ENCODE results near the gene GRHL1.
"Not testable (repeated sequence)": the region's sequence is repeated elsewhere in the genome, so short reads cannot be mapped to it uniquely, and the experiment has no call there.

GRHL1 gene, protein sequence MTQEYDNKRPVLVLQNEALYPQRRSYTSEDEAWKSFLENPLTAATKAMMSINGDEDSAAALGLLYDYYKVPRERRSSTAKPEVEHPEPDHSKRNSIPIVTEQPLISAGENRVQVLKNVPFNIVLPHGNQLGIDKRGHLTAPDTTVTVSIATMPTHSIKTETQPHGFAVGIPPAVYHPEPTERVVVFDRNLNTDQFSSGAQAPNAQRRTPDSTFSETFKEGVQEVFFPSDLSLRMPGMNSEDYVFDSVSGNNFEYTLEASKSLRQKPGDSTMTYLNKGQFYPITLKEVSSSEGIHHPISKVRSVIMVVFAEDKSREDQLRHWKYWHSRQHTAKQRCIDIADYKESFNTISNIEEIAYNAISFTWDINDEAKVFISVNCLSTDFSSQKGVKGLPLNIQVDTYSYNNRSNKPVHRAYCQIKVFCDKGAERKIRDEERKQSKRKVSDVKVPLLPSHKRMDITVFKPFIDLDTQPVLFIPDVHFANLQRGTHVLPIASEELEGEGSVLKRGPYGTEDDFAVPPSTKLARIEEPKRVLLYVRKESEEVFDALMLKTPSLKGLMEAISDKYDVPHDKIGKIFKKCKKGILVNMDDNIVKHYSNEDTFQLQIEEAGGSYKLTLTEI

DNA sequence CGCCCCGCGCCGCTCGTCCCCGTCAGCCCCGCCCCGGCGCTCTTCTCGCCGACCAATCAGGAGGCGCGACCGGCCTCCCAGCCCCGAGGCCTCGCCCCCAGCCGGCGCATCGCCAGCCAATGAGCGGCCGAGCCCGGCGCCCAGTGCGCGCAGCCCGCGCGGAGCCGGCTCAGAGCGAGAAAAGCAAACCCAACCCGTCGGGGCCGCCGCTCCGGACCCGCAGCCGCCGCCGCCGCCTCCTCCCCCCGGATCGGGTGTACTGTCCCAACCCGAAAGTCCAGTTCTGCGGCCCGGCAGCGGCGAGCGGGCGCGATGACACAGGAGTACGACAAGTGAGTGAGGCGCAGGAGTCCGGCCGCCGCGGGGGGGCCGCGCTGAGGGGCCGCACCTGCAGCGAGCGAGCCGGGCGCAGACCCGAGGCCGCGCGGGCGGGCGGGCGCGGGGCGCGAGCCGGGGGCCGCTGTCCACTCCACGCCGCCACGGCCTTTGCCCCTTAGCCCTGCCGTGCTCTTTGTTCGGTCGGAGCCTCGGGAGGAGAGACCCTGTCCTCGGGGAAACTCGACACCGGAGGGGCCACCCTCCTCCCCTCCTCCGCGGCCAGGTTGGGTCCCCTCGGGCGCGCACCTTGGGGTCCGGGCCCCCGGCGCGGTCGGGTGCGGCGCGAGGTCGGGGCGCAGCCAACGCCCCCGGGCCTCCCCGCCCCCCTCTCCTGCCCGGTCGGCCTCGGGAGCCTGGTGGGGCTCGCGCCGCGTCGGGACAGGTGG is at the start of gene GRHL1:
Gene GRHL1 (plus strand): TSS at position 172 of the 764 bp plus-strand sequence. CDS start 141 bp downstream, at position 313.
- DNase-seq: peak; percentile 85

DNA sequence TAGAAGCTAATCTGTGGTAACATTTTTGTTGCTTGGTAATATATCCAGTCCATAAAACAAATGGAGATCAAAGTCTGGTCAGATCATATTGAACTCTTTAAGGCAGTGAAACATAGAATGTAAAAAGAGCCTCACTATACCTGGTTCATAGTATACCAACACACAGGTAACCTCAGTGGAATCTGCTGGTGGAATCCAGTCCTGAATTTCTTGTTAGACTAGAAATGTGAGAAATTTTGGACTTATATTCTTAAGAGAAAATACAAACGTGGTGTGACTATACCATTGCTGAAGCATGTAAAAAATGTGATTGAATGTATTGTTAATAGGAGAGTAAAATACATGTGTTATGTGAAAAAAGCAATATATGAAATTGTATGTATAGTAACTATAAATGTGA is 46.1 kb upstream of the GRHL1 start:
- no peak for DNase-seq

DNA sequence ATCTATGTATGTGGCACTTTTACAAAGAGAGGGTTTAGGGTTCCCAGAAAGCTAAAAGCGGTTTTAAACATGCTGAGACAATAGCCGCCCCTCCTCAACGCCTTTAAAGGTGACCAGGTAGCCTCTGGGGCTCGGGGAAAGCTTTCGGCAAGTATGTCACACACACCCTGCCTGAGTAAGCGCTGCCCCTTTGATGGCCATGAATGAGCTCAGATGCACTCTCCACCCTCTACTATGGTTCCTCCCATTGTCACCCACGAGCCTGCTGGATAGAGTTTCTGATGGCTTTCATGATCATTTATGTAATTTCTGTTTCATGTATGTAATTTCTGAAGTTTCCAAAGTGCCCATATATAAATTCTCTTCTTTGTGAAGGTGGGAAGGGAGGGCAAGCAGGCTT is 44.1 kb upstream of the GRHL1 start:
- DNase-seq: no peak

DNA sequence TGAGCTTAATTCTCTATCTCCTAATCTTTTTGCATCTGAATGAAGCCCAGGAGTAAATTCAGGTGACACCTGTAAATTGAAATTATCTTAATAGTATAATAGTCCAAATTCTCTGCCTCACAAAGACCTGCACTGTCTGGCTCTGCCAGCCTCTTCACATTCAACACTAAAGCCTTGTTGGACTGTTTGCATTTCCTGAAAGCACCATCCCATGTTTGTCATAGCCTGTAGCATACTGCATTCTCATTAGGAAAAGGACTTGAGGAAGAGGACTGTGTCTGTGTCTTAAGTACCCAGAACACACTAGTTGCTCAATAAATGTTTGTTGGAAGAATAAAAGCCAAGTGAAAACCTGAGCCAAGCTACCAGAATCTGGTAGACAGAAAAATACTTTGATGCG is 42.9 kb upstream of the GRHL1 start:
- DNase-seq: no peak

DNA sequence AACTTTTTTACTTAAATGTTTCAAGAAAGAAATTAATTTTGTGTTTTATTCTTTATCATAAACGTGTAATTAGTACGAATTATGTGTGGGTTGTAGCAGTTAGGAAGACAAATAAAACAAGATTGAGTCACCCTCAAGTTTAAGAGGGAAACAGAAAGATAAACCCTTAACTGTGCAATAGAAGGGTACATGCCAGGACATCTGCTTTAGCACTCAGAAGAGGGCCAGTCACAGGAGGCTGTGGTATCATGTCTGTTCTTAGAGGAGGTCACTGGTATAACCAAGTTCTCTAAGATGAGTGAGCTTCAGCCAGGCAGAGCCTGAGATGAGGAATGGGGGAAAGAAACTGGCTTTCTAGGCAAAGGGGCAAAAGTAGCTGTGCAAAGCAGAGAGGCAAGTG is 42.4 kb upstream of the GRHL1 start:
- no peak for DNase-seq

DNA sequence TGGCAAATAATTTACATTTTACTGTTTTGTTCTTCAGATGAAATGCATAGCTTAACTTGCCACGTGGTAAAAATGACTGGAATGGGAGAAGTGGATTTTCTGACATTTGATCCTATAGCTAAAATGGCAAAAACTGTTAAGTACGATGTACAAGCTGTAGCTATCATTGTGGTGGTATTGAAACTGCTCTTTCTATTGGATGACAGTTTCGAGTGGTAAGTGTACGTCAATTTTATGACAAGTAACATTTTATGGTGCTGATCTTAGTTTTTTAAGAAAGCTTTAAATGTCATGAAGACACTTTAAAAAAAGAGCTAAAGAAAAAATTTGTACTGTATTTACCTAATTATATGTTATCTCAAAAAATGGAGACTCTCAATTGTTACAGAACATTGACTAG is 40.8 kb upstream of the GRHL1 start:
- DNase-seq: no peak

DNA sequence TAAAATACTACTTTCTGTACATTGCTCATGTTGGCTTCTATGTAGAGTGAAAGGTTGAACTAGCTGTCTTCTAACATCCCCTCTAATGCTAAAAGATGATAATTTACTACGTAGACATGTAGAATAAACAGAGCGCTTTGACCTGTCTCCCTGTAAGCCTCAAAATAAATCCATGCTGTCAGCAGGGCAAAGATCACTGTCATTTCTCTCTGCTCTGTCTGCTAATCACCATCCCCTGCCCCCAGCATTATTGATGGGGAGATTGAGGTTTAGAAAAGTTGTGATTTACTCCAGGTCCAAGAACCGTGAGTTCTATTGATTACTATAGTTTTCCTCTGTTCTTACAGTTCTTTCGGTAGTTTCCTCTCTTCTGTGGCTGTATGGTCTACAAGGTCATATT is 39.0 kb upstream of the GRHL1 start:
- no peak for DNase-seq

DNA sequence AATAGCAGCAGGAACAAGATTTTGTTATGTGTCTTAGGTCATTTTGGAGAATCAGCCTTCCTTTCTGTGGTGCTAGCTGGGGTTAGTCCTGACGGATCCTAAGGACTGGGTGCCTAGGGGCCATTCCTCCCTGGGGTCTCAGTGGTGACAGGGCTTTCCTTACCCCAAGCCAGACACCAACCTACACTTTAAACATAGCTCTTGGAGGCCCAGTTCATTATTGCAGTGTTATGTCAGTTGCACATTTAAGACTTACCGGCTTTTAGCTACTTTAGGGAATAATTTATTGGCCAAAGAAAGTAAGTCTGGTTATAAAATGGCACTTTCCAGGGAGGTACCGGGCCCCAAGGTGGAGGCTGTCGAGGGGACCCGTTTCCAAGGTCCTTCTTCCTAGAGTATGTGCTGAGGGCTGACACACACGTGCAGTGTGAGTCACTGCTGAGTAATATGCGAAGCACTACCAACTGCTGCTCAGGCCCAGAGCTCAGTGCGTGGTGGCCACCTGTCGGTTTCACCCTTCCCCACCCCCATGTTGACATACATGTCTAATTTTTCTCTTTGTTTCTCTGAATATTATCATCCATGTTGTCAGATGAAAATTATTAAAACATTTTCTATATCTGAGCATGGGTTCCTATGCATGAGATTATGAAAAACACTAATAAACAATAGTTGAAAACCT is 37.0 kb upstream of the GRHL1 start:
- DNase-seq: no peak

DNA sequence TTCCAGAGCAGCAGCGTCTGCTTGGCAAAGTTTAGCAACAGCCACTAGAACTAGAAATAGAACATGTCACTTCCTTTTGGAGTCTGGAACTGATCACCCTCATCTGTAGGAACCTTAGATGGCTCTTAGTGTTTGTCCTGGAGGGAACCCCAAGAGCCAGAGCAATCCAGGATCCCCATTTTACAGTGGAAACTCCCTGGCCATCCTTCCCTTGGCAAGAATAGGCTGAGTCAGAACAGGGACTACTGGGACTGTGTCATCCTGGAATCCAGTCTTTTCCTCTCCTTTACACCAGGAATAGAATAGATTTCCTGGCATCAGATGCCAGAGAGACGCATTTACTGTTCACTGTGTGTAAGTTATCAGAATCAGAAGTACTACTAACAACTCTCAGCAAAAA is 33.2 kb upstream of the GRHL1 start:
- no peak for DNase-seq

DNA sequence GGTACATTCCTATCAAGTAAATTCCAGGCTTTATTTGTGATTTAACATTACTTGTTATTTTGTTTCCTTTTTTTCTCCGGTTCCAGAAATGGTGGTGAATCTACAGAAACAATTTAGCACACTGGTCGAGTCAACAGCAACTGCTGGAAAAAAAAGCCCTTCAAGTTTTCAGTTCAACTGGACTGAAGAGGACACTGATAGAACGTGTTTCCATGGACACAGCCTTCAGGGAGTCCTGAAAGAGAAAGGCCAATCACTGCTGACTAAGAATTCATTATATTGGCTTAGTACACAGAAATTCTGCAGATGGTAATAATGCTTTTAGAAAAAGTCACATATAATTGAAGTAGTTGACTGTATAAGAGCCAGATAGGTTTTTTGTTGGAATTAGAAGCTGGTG is 32.0 kb upstream of the GRHL1 start:
- DNase-seq: no peak

DNA sequence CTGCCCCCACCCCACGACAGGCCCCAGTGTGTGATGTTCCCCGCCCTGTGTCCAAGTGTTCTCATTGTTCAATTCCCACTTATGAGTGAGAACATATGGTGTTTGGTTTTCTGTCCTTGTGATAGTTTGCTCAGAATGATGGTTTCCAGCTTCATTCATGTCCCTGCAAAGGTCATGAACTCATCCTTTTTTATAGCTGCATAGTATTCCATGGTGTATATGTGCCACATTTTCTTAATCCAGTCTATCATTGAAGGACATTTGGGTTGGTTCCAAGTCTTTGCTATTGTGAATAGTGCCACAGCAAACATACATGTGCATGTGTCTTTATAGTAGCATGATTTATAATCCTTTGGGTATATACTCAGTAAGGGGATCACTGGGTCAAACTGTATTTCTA is 24.5 kb upstream of the GRHL1 start:
- not testable (repeated sequence) for DNase-seq

DNA sequence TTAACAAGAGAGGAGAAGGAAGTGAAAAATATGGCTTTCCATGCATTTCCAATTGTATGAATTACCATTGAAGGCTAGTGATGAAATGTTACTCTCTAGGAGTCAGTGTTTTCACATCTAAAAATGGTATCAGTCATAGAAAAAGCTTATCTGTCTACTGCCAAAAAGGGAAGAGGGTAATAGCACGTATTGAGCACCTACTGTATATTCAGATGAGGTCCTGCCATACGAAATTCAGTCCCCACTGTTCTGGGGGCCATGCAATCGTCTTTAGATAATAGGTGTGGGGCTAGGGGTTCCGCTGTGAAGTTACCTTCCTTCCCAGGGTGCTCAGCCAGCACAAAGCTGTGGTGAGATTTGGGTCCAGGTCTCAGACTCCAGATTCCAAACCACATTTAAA is 14.2 kb upstream of the GRHL1 start:
- DNase-seq: no peak

DNA sequence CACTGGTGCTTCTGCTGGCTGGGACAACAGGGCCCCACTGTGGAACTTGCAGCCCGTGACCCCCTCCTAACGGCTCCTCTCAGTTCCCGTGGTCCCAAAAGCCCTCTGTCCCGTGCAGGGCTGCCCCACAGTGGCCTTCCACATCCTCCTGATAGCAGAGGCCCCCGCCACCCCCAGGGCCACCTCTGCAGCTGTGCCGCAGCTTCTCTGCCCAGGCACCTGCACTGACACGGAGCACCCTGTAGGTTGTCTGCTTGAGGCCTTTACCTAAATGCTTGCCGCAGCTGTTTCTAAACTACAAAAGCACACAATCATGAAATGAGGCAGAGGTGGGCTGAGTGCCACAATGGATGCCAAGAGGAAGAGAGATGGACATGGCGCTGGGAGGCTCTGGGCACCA is 13.5 kb upstream of the GRHL1 start:
- no peak for DNase-seq

DNA sequence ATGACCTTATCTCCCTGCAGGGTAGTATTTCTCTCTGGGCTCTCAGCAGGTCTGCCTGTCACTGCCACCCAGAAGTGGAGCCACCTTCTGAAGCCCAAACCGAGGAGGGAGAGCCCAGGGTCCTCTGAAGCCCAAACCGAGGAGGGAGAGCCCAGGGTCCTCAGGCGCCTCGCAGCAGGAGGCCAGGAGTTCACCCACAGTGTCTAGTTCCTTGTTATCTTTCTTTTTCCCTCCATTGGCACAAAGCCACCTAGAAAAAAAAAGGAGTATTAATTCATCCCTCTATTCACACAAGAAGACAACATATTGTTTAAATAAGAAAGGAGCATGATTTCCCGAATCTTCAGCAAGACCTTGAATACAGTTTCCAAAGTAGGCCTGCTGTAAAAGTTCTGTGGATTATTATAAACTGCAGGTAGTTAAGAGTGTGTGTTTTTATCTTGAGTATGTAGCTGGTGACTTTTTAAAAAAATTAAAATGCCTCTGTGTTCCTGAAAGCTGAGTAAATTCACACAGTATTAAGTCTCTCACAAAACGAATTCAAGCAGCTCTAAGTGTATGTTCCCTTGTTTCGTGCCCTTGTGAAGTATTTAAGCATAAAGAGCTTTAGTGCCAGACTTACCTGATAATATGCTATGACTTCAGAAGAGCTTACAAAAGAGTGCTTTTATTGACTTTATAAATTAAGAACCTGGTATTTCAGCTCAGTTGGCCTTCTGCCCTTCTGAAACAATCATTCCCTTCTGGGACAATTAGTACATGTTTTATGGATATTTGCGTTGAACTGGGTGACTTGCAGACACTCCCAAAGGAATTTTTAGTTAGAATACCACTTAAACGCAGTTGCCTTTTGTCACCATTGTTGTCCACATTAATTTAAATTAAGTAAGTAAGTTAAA is 11.7 kb upstream of the GRHL1 start:
- DNase-seq: no peak

DNA sequence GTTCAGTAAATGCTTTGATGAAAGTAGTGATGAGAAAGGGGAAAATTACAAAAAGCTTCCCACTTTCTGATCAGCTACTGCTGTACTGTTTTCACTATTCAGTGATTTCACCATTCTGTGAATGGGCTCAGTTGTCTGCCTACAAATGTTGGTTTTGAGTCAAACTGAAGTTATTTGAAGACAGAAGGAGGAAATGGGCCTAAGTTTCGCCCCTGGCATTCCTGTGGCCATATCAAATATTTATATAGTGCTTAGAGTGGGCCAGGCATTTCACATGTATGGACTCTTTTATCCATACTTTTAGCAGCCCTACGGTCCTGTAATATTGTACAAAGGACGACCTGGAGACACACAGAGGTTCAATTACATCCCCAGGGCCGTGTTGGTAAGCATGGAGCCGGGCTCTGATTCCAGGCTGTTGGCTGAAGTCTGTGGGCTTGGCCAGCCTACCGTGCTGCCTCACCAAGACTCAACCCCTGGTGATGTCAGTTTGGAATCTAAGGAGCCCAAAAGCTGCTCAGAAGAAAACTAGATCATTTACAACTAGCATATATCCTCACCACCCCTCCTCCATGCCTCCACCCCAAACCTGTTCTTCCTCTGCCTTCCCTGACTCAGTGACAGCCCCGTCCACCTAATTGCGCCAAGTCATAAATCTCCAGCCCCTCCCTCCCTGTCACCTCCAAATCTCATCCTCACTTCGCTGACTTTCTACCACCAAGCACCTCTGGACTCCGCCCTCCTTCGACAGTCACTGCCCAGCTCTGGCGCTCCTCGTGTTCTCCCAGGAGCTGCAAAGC is 10.1 kb upstream of the GRHL1 start:
- DNase-seq: no peak

DNA sequence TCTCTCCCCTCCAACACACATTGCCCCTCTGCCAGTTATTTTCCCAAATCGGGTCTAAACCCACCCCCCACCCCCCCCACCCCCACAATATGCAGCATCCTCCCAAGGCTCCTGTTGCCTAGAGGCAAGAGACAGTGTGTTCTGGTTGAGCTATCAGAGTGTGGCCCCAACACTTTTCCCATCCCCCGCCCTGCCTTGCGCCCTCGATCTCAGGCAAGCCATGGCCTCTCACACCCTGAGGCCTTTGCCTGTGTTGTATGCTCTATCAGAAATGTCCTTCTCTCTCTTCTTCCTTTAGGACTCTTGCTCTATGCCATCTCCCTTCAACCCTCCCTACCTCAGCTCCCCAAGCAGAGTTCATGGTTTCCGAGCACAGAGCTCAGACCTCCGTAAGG is 9.5 kb upstream of the GRHL1 start:
- no peak for DNase-seq

DNA sequence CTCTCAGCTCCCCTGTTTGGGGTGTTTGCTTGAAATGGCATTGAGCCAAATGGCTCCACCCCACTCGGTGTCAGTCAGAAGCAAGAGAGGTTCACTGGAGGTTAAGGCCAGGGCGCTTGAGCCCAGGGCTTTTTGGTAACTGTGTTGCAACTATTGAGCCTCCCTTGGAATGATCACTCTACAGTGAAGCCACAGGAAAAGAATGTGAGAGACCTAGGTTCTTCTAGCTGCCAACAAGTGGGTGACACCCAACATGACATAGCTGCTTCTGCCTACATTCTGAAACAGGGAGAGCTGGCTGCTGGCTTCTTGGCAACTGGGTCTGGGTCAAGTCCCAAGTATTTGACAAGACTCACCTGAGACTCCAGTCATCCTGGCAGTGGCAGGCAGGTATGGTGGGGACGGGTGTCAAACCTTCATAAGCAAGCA is 7.1 kb upstream of the GRHL1 start:
- DNase-seq: no peak

DNA sequence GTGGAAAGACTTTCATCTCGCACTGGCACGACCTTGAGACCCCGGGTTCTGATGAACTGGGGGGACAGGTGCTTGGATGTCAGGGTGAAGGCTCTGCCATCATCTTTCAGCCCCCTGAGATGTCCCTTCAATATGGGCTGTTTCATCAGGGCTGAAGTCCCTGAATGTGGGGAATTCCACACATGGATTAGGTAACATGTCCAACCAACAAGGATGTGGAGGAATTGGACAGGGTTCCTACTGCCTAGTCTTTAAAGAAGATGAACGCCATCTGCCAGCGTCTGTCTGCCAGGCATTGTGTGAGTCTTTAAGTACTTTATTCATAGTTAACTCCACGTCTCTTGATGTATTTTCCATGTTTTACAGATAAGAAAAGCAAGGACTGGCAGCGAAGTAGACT is 5.9 kb upstream of the GRHL1 start:
- no peak for DNase-seq

DNA sequence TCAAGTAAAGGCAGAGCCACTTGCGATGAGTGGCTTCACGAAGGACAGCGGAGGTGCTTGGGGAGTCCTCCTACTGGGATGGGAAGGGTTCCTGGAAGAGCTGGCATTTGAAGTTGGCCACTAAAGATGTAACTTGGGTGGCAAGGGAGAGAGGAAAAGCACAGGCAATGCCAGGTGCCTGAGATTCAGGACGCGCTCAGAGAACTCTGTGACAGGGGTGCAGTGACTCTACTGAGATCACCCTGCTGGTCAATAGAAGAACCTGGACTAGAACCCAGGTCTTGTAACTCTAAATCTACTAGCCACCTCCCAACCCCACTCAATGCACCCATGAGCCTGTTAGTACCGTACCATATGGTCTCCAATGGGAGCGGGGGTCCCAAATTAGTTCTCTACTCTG is 5.4 kb upstream of the GRHL1 start:
- DNase-seq: no peak

DNA sequence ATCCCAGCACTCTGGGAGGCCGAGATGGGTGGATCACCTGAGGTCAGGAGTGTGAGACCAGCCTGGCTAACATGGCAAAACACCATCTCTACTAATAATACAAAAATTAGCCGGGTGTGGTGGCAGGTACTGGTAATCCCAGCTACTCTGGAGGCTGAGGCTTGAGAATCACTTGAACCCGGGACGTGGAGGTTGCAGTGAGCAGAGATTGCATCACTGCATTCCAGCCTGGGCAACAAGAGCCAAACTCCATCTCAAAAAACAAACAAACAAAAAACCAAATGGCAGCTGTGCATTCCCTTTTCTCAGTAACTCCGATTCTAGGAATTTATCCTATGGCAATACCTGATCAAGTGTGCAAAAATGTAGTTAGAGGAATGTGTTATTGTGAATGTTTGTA is 4.7 kb upstream of the GRHL1 start:
- DNase-seq: no peak

DNA sequence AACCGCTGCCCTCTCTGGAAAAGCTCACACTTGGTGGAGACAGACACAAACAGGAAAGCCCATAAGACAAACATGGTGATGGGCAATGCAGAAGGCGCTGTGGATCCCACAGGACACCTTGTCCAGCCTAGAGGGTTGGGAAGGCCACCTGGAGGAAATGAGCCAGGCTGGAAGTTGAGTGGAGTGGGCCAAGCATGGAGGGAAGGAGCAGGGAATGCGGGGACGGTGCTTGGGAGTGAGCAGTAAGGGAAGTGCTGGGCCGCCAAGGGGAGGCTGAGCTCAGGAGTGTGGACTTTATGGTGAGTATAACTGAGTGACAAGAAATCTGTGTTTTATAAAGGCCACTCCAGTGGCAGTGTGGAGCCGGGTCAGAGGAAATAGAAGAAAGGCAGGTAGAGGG is 2.8 kb upstream of the GRHL1 start:
- no peak for DNase-seq
